Cerebellar nuclear complex (tissue), 1 donor: Measurements from ENCODE around the gene ABCC8.

Experiments
- DNase-seq, 2 experiments: peaks; one replicate each; lab custom pipeline; 2025; lab: John Stamatoyannopoulos, UW

The ABCC8 gene

DNA sequence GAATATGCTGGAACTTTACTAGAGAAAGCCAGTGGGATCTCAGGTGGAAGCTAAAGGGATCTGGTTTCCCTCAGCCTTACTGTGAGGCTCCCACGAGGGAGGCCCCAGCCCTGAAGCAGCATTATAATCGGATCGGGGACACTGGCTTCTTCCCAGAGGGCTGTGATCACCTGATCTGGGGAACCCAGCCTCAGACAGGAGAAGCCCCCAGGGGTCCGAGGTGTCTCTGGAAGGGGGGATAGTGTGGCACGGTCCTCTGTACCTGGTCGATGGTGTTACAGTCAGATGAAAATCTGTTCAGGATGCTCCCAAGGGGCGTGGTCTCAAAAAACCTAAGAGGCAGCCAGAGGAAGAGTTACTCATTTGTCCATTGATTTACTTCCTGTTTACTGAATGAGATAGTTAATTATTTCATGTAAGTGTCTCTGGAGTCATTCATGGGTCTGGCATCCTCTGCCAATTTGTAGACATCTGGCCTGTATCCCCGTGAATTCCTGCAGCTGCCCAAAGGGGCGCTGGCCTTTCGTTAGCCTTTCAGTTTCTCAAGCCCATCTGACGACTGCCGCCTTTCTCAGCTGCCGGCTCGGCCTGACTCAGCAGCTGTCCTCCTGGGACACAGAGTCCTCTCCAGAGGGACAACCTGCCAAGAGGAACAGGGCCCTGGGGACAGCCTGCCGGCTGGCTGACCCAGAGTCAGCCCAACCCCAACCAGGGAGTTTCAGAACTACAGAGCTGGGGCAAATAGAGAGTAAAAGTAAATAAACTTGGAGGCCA, 71.2 kb downstream of the ABCC8 start:
- DNase-seq, result no peak

DNA sequence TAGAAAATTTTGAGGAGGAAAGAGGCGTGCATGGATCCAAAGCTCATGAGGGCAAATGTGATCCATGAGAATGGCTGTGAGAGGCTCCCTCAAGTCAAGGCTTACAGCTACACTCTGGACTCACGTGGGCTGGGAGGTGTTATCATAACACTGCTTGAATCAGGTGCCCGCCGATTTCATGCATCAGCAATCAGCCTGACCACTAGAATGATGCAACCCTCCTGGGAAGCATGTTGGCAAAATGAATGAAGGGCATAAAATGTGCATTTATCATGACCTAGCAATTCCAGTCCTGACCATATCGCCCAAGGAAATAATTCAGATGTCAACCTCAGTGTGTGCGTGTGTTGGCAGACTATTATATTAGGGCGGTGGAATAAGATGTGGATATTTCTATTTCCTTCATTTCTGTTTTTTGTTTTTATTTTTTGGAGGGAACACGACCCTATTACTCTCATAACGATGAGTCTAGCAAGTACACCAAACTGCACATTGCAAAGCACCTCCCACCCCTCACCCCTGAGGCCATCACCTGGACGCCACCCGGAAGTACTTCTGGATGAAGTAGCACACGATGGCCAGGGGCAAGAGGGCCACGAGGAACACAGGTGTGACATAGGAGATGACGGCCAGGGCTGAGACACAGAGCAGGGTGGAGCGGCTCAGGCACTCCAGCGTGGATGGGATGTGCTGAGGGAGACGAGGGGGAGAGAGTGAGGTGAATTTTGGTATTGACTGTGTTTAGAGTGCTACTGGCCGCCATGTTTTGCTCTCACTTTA, 72.5 kb downstream of the ABCC8 start:
- no peak for DNase-seq

DNA sequence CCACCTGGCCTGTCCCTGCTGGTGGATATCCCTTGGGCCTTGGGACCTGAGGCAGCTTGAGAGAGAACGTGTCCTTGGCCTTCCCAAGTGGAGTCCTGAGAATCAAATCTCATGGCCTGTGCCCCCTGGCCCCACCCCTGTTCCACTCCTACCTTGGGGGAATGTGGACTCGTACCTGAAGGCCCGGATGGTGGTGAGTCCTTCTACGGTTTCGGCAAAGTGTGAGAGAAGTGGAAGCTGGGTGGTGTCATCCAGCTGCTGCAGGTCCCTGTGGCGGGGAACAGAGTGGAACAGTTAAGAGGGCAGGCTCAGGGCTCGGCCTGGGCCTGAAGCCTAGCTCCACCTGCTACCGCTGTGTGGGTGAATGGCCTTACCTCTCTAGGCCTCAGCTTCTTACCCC, 74.2 kb downstream of the ABCC8 start:
- DNase-seq, result no peak

DNA sequence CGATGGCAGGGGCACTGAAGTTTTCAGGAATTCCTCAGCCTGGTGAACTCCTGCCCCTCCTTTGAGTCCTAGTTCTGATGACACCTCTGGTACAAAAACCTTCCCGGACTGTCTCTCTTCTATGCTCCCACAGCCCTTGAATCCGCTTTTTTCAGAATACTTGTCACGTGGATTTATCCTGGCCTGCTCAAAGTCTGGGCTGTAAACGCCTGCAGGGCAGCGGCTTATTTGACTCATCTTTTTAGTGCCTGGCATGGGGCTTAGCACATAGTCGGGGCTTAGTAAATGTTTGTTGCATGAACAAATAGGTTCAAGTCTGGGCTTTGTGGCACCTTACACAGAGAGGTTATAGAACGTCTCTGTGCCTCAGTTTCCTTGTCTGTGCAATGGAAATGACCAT, 74.8 kb downstream of the ABCC8 start:
- no peak for DNase-seq

DNA sequence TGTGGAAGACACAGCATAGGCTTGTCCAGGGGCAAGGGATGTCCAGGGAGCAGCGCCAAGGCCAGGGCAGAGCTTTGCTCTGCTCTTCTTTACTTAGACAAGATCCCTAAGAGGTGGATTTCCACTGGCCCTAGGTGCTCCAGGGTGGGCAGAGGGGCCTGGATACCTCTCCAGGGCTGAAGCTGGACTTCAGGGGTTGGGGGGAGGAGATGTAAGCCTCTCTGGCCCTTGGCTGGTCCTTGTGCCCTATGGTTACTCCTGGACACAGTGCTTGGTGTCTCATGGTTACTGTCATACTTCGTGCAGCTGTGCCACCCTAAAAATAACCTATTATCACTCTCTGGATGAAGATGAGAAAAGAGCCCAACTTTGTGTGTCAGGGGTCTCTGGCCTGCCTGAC, 75.3 kb downstream of the ABCC8 start:
- no peak for DNase-seq

DNA sequence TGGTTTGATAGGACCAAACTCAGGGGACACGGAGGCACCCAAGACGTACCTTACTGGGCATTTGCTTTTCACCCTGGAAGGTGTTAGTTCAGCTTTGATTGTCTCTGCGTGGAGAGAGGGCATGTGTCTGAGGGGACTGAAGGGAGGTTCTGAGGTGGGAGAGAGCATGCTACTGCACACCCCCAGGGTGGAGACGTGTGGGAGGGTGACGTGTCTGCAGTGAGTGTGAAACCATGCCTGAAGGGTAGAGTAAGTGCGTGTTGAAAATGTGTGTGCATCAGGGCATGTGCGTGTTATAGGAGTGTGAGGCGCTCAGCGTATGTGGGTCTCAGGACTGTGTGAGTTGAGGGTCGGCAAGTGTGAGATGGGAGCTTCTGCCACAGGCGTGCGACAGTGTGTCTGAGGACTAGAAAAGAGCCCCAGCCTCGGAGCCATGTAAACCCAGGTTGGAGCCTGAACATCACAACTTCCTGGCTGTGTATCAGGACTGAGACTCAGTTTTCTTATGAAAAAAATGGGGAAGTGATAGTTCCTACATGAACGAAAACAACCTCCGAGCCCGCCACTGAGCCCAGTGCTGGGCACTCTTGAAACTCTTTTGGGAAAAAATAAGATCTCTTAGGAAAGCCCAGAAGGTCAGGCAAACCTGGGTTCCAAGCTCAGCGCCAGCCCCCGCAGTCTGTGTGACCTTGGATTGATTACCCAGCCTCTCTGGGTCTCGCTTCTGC, 76.4 kb downstream of the ABCC8 start:
- DNase-seq, result no peak

DNA sequence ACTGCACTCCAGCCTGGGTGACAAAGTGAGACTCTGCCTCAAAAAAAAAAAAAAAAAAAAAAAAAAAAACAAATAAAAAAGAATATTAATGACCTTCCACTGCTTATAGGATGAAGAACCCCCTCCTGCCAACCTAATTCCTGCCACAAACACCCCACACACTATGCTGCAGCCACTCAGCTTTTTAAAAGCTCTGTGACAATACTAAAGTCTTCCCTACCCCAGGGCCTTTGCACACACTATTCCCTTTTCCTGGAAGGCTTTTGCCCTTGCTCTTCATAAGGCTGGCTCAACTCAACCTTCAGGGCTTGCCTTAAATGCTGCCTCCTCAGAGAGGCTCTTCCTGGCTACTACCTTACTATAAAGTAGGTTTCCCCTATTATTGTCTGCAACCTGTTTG, 77.4 kb downstream of the ABCC8 start:
- DNase-seq, result no peak

DNA sequence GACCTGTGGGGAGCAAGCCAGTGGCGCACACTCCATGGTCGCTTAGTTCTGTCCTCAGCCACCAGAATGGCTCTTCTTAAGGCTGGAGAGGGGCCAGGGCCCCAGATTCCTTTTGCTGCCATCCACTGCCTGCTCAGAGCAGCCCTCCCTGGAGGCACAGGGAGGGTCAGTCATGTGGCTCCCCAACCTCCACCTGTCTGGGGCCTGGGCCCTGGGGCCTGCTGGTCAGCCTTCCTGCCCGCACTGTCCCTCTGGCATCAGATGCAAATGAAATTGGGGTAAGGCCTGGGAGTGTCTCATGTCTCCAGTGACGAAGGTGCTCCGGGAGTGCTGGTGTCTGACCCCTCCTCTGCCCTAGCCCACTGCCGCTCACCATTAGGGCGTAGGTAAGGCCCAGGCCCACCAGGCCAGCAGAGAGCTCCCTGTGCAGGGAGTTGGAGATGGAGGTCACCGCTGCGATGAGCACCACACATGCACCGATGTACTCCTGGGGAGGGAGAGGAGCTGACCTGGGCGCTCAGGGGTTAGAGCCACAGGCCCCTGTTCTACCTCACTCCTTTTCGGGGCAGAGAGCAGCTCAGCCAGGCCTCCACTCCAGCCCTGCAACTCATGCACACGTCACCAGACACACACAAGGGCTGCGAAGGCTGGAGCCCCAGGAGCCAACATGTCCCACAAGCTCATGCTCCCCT, 79.2 kb downstream of the ABCC8 start:
- DNase-seq, result no peak

DNA sequence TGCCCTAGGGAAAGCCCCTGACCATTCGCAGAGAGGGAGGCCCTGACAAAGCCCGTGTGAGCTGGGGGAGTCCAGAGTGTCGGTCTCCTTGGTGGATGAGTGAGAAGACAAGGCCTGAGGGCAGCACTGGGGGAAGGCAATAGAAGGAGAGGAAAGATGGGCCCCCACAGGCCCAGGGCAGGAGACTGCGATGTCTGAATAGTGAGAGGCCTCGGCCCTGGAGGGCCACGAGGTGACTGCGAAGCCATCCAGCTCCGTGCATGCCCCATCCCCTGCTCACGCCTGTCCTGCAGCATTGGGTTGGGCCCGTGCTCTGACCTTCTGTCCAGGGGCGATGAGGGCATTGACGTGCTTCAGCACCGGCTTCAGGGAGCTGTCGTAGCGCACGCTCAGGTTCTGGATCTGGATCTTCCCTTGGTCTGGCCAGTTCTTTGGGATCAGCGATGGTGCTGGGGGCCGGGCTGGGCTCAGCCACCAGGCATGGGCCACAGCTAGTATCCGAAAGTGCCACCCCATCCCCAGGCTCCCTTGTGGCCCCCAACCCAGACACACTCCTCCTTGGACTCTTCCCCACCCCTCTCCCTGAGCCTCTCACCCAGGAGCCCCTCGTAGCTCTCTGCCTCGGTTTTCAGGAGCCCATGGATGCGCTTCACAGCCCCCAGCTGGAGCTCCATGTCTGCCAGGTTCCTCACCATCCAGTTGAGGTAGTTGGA, 79.9 kb downstream of the ABCC8 start:
- DNase-seq, result no peak

DNA sequence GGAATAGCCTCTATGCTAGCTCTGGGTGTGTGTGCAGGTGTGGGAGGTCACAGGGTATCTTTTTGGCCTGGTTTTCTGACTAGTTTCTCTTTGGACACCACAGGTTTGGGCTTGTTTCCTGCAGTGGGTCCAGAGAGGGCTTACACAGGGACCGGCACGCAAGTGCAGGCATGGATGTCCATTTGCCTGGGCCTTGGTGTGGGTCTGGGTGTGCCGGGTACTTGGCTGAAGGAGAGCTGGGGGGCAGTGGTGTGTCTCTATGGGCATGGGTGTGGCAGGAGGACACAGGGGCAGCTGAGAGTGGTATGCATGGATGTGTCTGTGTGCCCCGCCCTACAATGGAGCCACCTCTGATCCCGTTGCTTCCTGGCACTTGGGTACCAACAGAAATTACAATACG, 80.7 kb downstream of the ABCC8 start:
- no peak for DNase-seq

DNA sequence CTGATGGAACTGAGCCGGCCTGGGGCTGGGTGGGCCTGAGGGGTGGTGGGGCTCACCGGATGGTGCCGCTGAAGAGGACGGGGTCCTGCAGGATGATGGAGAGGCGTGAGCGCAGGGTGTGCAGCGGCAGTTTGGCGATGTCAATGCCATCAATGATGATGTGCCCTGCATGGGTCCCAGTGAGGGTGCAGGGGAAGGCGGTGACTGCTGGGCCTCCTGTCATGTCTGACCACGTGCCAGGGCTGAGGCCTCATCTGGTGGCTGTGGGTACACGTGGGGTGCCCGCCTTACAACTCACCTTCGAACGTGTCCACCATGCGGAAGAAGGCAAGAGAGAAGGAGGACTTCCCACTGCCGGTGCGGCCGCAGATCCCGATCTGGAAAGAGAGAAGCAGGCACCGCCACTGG, 81.1 kb downstream of the ABCC8 start:
- no peak for DNase-seq

DNA sequence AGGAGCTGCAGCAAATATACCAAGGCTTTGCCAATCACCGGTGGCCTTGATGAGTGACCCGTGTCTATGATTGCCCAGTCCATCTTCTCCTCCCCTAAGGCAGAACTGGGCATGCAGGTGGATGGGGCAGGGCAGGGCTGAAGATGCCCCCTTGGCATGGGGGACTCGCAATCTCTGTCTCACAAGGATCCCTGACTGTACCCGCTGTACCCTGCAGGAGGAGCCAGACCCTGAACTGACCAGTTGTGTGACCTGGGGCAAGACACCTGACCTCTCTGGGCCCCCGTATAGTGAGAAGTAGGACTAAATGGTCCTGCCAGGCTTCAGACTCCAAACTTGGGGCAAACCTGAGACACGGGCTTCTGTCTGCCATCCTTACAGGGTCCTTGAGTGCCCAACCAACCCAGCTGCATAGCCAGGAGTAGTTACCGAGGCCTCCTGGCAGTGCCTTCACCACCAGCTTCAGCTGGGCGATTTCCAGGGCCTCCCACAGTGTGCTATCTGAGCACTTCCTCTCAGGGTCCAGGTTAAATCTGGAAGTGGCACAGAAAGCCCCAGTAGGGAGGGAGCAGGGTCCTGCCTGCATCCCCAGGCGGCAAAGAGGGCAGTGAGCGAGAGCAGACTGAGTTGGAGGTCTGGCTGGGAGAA, 81.8 kb downstream of the ABCC8 start:
- no peak for DNase-seq

DNA sequence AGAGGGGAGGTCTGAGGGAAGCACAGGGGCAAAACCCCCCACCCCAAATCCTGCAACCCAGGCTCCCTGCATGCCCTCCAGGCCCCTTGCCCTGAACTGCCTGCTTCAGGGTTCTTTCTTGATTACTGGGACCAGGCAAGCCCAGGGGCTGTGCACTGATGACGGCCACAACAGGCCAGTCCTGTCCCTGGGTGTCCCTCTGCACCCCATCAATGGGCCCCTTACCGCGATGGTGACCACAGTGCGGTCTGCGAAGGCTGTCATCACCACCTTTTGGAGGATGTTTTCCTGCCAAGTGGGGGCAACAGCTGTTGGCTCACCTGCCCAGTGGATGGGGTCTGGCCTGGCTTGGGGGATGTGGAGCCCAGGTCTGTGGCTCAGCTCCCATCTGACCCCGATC, 83.2 kb downstream of the ABCC8 start:
- no peak for DNase-seq

DNA sequence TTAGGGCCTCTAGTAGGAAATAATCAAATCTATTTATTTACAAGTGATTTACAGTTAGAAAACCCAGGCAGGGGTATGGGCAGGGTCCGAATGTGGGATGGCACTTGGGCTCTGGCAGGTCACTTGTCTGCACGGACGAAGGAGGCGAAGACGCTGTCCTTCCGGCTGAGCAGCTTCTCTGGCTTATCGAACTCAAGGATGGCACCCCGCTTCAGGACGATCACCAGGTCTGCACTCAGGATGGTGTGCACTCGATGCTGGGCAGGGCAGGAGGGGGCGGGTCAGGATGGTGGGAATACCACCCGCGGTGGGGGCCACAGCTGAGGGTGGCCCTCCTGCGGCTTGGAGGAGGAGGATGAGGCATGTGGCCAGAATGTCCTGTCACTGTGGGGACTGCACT, 83.8 kb downstream of the ABCC8 start:
- DNase-seq, result no peak

DNA sequence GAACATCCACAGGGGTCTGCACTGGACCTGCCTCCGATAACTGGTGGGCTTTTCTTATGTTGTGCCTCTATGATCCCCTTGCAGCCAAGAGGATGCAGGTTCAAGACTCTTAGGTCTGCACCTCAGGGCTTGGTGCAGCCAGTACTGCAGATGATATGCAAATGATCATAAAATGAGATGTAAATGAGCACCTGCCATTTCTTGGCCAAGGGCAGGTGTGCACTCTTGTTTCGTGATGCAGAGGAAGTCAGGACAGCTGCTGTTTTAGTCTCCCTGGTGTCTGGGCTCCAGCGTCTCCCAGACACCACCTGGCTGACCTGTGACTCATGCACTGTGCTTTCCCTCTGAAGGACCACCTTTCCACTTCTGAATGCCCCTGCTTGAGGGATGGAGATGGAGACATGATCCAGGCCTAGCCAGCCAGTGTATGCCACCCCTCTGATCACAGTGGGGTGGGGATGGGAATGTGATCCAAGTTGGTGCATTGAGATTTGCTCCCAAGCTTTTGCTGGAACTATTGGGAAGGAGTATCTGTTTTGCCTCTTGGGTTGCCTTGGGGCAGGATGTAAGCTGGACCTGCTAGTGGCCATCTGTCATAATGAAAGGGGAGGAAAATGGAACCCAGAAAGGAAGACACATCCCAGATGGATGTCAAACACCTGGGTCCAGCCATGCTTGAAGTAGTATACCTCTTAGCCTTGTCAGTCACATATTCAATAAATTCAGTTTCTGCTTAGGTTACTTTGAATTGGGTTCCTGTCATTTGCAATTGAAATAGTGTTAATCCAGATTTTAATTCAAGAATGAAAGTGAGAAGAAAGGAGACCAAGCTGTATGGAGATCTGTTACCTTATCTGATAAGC, 84.9 kb downstream of the ABCC8 start:
- no peak for DNase-seq

DNA sequence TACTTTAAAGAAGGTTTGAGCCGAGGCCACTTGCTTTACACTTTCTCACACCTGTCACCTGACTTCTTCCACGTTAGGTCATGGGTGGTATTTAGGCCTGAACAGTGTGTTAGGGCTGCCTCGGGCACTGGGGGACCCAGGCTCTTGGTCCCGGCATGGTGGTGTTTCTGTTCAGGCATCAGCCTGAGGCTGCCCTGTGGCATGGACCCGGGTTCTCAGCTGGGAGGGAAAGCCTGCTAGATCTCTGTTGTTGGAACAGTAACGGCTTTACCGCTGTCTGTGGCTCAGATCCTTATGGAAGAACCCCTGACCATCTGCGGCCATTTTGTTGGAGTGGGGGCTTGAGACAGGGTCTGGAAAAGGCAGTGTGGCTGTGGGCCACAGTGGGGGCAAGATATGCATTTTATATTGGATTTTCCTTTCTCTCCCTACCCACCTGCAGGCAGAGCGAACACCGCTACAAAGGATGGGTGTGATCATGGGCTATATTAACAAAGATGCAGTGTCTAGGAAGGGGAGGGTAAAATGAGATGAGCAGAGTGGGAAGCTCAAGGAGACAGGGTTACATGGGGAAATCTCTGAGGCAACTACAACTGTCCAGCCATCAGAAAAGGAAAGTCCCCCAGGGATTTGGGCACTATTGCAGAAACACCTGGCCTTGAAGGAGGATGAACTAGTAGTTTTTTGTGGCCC, 86.5 kb downstream of the ABCC8 start:
- DNase-seq, result no peak

DNA sequence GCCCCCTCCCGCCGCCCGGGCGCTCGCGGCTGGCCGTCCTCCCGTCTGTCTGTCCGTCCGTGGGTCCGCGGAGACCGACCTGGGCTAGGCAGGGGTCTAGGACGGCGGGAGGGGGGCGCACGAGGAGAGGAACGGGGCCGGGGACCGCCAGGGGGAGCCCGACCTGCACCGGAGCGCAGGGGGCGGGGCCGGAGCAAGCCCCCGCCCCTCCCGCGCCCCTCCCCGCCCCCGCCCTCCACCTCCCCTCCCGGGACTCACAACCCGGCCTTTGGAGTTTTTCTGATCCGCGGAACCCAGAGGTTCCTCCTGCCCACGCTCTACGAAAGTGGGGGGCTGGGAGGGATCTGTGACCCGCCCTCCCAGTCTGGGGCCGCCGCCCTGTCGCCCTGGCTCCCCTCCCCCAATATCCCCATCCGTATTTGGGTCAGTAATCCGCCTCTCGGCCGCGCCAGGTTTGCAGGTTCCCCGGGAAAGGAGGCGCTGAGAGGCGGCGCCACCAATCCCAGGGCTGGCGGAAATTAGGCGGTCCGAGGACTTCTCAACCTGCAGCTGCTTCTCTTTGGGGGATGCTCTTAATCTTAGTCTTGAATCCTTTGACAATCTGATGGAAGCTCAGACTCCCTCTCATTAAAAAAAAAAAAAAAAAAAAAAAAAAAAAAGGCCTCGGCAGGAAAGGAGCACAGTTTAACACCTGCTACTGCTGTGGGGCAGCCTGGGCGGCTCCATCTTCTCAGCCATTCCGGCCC, 87.3 kb downstream of the ABCC8 start:
- DNase-seq, result peak; percentile 63 to 82

DNA sequence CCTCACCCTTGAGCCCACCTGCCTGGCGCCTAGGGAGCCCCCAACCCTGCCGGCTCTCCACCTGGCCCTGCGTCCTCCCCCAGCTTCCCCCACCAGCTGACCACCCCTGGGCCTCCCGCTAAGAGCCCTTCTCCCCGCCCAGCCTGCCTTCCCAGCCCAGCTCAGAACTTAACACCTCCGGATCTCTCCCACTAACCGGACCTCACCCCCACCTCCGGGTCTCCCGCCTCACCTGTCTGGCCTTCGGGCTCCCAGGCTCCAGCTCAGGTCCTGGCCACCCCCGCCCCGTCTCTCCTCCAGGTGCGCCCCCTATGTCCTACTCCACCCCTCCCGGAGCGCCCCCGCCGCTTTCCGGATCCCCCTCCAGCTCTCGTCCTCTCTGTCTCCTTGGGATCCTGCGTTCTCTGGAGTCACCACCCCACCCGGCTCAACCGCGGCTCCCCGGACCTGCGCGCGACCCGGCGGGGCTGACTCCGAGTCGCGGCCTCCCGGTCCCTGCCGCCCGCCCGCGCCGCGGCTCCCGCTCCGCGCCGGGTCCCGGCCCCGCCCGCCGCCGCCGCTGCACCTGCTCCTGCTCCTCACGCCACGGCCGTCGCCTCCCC, 87.9 kb downstream of the ABCC8 start, which contains the start of gene KCNJ11:
Gene KCNJ11, minus strand, starts transcription at position 51 of the 602 bp plus-strand sequence. CDS start 568 bp downstream, outside the sequence.
- no peak for DNase-seq
